Fibroblast of pulmonary artery (primary cell): ENCODE measurements around the gene LRRC23.

Experiments
- DNase-seq: peaks from one replicate; pipeline ENCODE4 v3.0.0-alpha.2; 2010; ENCODE audit warnings: low read depth
- H3K4me3 ChIP-seq: replicated peaks from 2 replicates; pipeline ENCODE4 v1.5.1; 2011; ENCODE audit warnings: low read depth, mild to moderate bottlenecking, control low read depth, low read length, moderate library complexity
- CTCF ChIP-seq: IDR thresholded peaks from 2 replicates; pipeline ENCODE4 v1.5.1; 2011; ENCODE audit warnings: mild to moderate bottlenecking, control low read depth, low read length, inconsistent platforms; ENCODE audit errors: missing control alignments

Gene LRRC23

GRCh38 chr12:6963016-6963731, 58.6 kb downstream of the LRRC23 start:
- DNase-seq, result no peak
- H3K4me3 ChIP-seq, result no peak overlapping the region
- TF ChIP-seq CTCF, result no peak
